HL-60 (cell line): ENCODE results near the gene CD320.

Experiments
- DNase-seq, 2 experiments: peaks; one replicate each; pipeline ENCODE4 v3.0.0-alpha.2; 2010 to 2020; ENCODE audit warnings: low read depth in 1 of 2, low spot score in 1 of 2
- H3K27ac ChIP-seq: fragments of 250-450 bp; sonication (Bioruptor Pico); replicated peaks from 2 replicates; pipeline ENCODE4 v1.5.1; 2020; ENCODE audit warnings: mild to moderate bottlenecking, moderate library complexity
- H3K27me3 ChIP-seq: fragments of 250-450 bp; sonication (Bioruptor Pico); 2 replicates; pipeline ENCODE4 v1.5.1; 2021; ENCODE audit warnings: mild to moderate bottlenecking, moderate library complexity; ENCODE audit not compliant: insufficient read depth, poor library complexity, severe bottlenecking
- H3K4me3 ChIP-seq: replicated peaks from 2 replicates; pipeline ENCODE4 v1.5.1; 2011; ENCODE audit warnings: mild to moderate bottlenecking, control low read depth, low read length; ENCODE audit not compliant: insufficient read depth
- CTCF ChIP-seq: IDR thresholded peaks from one replicate; pipeline ENCODE4 v1.5.1; 2011; ENCODE audit warnings: low read length, control low read depth, inconsistent platforms; ENCODE audit not compliant: insufficient read depth
- GABPA ChIP-seq: IDR thresholded peaks from 2 replicates; pipeline ENCODE4 v1.6.1; 2012; ENCODE audit warnings: low read depth
- POLR2AphosphoS5 ChIP-seq: IDR thresholded peaks from 2 replicates; pipeline ENCODE4 v1.6.1; 2012; ENCODE audit warnings: low read depth
- SPI1 ChIP-seq: IDR thresholded peaks from 2 replicates; pipeline ENCODE4 v1.6.1; 2012; ENCODE audit warnings: low read depth, mild to moderate bottlenecking, borderline replicate concordance
- TF ChIP-seq, protein P1 (sequence below): IDR thresholded peaks from 2 replicates; pipeline ENCODE4 v1.6.1; 2012; ENCODE audit warnings: low read depth; ENCODE audit not compliant: insufficient replicate concordance

Gene CD320

GRCh38 chr19:8321986-8322637 lies 14.0 kb upstream of the CD320 start:
- peak overlapping the region; percentile 99 for H3K4me3 ChIP-seq
- TF ChIP-seq CTCF, result no peak
- TF ChIP-seq GABPA, result no peak
- no peak for TF ChIP-seq SPI1
- TF ChIP-seq POLR2AphosphoS5, result no peak
- TF ChIP-seq, protein P1, sequence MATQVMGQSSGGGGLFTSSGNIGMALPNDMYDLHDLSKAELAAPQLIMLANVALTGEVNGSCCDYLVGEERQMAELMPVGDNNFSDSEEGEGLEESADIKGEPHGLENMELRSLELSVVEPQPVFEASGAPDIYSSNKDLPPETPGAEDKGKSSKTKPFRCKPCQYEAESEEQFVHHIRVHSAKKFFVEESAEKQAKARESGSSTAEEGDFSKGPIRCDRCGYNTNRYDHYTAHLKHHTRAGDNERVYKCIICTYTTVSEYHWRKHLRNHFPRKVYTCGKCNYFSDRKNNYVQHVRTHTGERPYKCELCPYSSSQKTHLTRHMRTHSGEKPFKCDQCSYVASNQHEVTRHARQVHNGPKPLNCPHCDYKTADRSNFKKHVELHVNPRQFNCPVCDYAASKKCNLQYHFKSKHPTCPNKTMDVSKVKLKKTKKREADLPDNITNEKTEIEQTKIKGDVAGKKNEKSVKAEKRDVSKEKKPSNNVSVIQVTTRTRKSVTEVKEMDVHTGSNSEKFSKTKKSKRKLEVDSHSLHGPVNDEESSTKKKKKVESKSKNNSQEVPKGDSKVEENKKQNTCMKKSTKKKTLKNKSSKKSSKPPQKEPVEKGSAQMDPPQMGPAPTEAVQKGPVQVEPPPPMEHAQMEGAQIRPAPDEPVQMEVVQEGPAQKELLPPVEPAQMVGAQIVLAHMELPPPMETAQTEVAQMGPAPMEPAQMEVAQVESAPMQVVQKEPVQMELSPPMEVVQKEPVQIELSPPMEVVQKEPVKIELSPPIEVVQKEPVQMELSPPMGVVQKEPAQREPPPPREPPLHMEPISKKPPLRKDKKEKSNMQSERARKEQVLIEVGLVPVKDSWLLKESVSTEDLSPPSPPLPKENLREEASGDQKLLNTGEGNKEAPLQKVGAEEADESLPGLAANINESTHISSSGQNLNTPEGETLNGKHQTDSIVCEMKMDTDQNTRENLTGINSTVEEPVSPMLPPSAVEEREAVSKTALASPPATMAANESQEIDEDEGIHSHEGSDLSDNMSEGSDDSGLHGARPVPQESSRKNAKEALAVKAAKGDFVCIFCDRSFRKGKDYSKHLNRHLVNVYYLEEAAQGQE, result no peak
- no peaks in the 10 kb centered on the region for H3K27me3 ChIP-seq
- peak overlapping the region; percentile 87 for H3K27ac ChIP-seq
- no peak for DNase-seq

- DNase-seq, result peak; percentile 94 to 96
- Histone ChIP-seq H3K27me3 (no peaks in the 10 kb centered on the region), H3K27ac (peak within 1 kb of the TSS; percentile 87), H3K4me3 (peak within 1 kb of the TSS; percentile 99)
- TF ChIP-seq, protein P1, result peak; percentile 72
- TF ChIP-seq SPI1 (peak; percentile 51; the same call in 1 of the 2 replicates), POLR2AphosphoS5 (peak; percentile 98), CTCF (no peak), GABPA (no peak)
These were observed 13.2 kb upstream of the CD320 start, which contains the start of the genes NDUFA7 and RPS28 for GRCh38 chr19:8321067-8321985. NDUFA7 (minus strand) TSS chr19:8321375; CDS start chr19:8321358, 17 bp downstream. RPS28 (plus strand) TSS chr19:8321496; CDS start chr19:8321531, 35 bp downstream.

DNA sequence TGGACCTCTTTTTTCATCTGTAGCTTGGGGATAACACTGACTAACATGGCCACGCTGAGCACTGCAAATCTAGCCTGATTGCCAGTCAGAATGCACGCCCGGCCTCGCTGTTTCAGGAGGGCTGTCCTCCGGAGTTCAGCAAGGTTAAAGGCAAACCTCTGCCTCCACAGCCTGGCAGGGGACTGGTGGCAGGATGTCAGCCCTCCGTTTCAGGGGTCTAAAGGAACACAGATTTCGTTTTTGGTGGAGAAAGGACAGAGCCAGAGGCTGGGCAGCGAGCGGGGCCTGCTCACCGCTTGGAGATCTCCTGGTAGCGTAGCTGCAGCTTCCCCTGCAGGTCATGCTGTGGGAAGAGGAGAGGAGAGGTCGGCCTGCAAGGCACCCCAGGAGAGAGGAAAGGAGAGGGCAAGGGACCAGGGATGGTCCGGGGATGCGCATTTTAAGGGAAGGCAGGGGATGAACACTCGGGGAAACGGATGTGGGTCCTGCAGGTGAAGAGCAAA lies 12.5 kb upstream of the CD320 start:
- H3K27ac ChIP-seq, result peak overlapping the region; percentile 87
- TF ChIP-seq GABPA (no peak), POLR2AphosphoS5 (no peak), CTCF (no peak), SPI1 (no peak)
- TF ChIP-seq, protein P1, result no peak
- DNase-seq, result no peak
- no peaks in the 10 kb centered on the region for H3K27me3 ChIP-seq
- H3K4me3 ChIP-seq, result peak overlapping the region; percentile 99
